HG03175 (cell line): ENCODE measurements around the gene CD55.
A peak's percentile ranks its signal among the peaks of the same experiment; 100 is the strongest.

Source experiments
- ATAC-seq: cut with Tn5 transposase; IDR thresholded peaks from one replicate; pipeline ENCODE4 v1.9.1; 2021; ENCODE audit warnings: mild to moderate bottlenecking, moderate library complexity; ENCODE audit not compliant: unreplicated experiment

CD55 gene

GRCh38 chr1:207328004-207328403 lies 6.5 kb downstream of the CD55 start:
- ATAC-seq = no peak

GRCh38 chr1:207328908-207329440 lies 7.5 kb downstream of the CD55 start:
- no peak for ATAC-seq

GRCh38 chr1:207329469-207329868 lies 8.0 kb downstream of the CD55 start:
- ATAC-seq = no peak

GRCh38 chr1:207330011-207330710 lies 8.7 kb downstream of the CD55 start:
- no peak for ATAC-seq

GRCh38 chr1:207331354-207332313 lies 10.2 kb downstream of the CD55 start:
- no peak for ATAC-seq

GRCh38 chr1:207333009-207333600 lies 11.6 kb downstream of the CD55 start:
- ATAC-seq = no peak

- no peak for ATAC-seq
Observed at GRCh38 chr1:207333620-207334019, 12.1 kb downstream of the CD55 start.

GRCh38 chr1:207334337-207334736 lies 12.9 kb downstream of the CD55 start:
- ATAC-seq = no peak

GRCh38 chr1:207335138-207335537 lies 13.7 kb downstream of the CD55 start:
- ATAC-seq = no peak

GRCh38 chr1:207335695-207336363 lies 14.4 kb downstream of the CD55 start:
- ATAC-seq = peak; percentile 52

GRCh38 chr1:207336559-207337467 lies 15.3 kb downstream of the CD55 start:
- peak; percentile 79 for ATAC-seq

- ATAC-seq = no peak
Observed at GRCh38 chr1:207342332-207342731, 20.9 kb downstream of the CD55 start.

GRCh38 chr1:207343675-207344074 lies 22.2 kb downstream of the CD55 start:
- ATAC-seq = no peak

GRCh38 chr1:207344221-207344620 lies 22.7 kb downstream of the CD55 start:
- no peak for ATAC-seq

GRCh38 chr1:207345644-207346477 lies 24.4 kb downstream of the CD55 start:
- ATAC-seq = no peak

- ATAC-seq = no peak
Observed at GRCh38 chr1:207346513-207346912, 25.0 kb downstream of the CD55 start.

- ATAC-seq = no peak
Observed at GRCh38 chr1:207349979-207350378, 28.5 kb downstream of the CD55 start.

GRCh38 chr1:207352554-207352953 lies 31.1 kb downstream of the CD55 start:
- ATAC-seq = no peak

GRCh38 chr1:207355060-207355459 lies 33.6 kb downstream of the CD55 start:
- peak; percentile 57 for ATAC-seq
